HG02938 (cell line): Measurements from ENCODE around the gene KDM8.
A peak's percentile ranks its signal among the peaks of the same experiment; 100 is the strongest.

ENCODE experiments used
- ATAC-seq: cut with Tn5 transposase; IDR thresholded peaks from one replicate; pipeline ENCODE4 v1.9.1; 2021; ENCODE audit warnings: mild to moderate bottlenecking, moderate library complexity; ENCODE audit not compliant: unreplicated experiment

KDM8 gene

GRCh38 chr16:27267037-27267677, 63.8 kb downstream of the KDM8 start:
- ATAC-seq = no peak

GRCh38 chr16:27268376-27269299, 65.3 kb downstream of the KDM8 start, which contains the start of gene NSMCE1:
Gene NSMCE1 (minus strand): TSS chr16:27268772. CDS start chr16:27257570, 11,202 bp downstream.
- ATAC-seq = peak; percentile 90

- no peak for ATAC-seq
Measured at GRCh38 chr16:27269300-27270150, 66.2 kb downstream of the KDM8 start.

- ATAC-seq = no peak
Measured at GRCh38 chr16:27270349-27270748, 67.0 kb downstream of the KDM8 start.
